SK-N-MC (cell line): ENCODE measurements around the gene EIF4A2.

ENCODE experiments used
- EZH2 ChIP-seq: fragments of 200-600 bp; sonication (generic); IDR thresholded peaks from one replicate; pipeline ENCODE4 v1.6.1; 2017; ENCODE audit warnings: antibody characterized with exemption
- FOXP2 ChIP-seq: optimal IDR thresholded peaks from 2 replicates; pipeline ENCODE3; 2011; ENCODE audit warnings: mild to moderate bottlenecking, moderate library complexity; ENCODE audit not compliant: insufficient read depth; ENCODE audit errors: extremely low read length, control extremely low read depth
- POLR2AphosphoS5 ChIP-seq: IDR thresholded peaks from 2 replicates; pipeline ENCODE4 v1.6.1; 2012; ENCODE audit warnings: mild to moderate bottlenecking, low read depth, low read length, borderline replicate concordance

DNA sequence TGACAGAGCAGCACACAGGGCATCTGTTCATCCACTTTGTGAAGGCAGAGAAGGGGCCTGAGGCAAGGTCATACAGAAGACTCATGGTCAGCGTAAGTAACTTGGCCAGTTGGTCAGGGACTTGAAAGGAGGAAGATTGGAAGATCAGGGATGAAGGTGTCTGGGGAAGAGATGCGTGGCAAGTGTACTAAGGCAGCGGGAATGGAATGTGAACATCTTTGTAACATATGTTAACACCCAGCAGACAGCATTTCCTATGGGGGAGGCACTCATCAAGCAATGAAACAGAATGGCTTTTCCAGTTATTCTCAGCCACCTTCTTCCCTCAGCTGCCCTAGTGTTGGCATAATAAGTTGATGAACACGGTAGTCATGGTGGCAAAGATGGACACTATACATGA lies 30.7 kb downstream of the EIF4A2 start:
- no peak for TF ChIP-seq POLR2AphosphoS5
- no peak for TF ChIP-seq EZH2
- no peak for TF ChIP-seq FOXP2
